Stimulated activated CD4-positive, alpha-beta T cell treated with anti-CD3 and anti-CD28 coated beads, Interleukin-12 subunit alpha, Interleukin-12 subunit beta, amount 100 ng/mL, for 4 hours (primary cell): ENCODE results near the gene AFF3.

ENCODE experiments used
- DNase-seq: peaks from one replicate; pipeline ENCODE4 v3.0.0-alpha.2; 2020

AFF3 gene

GRCh38 chr2:100004959-100005387, 137.4 kb downstream of the AFF3 start:
- no peak for DNase-seq

- no peak for DNase-seq
Measured at GRCh38 chr2:100004348-100004884, 138.0 kb downstream of the AFF3 start.

- DNase-seq, result no peak
Measured at GRCh38 chr2:100002059-100002458, 140.3 kb downstream of the AFF3 start.

GRCh38 chr2:100000915-100001707, 141.3 kb downstream of the AFF3 start:
- DNase-seq, result no peak

GRCh38 chr2:99998651-99999320, 143.6 kb downstream of the AFF3 start:
- DNase-seq, result no peak

GRCh38 chr2:99989905-99990304, 152.5 kb downstream of the AFF3 start:
- DNase-seq, result no peak

GRCh38 chr2:99988599-99988998, 153.8 kb downstream of the AFF3 start:
- DNase-seq, result no peak

- DNase-seq, result no peak
Measured at GRCh38 chr2:99987160-99987559, 155.2 kb downstream of the AFF3 start.

- DNase-seq, result no peak
Measured at GRCh38 chr2:99984799-99985515, 157.4 kb downstream of the AFF3 start.

- no peak for DNase-seq
Measured at GRCh38 chr2:99982744-99983143, 159.6 kb downstream of the AFF3 start.

- DNase-seq, result no peak
Measured at GRCh38 chr2:99981840-99982239, 160.6 kb downstream of the AFF3 start.

- DNase-seq, result no peak
Measured at GRCh38 chr2:99980176-99980575, 162.2 kb downstream of the AFF3 start.

- DNase-seq, result no peak
Measured at GRCh38 chr2:99977966-99978365, 164.4 kb downstream of the AFF3 start.

GRCh38 chr2:99975386-99975785, 167.0 kb downstream of the AFF3 start:
- DNase-seq, result no peak

- DNase-seq, result no peak
Measured at GRCh38 chr2:99974682-99975375, 167.6 kb downstream of the AFF3 start.

GRCh38 chr2:99974275-99974674, 168.1 kb downstream of the AFF3 start:
- no peak for DNase-seq

GRCh38 chr2:99971326-99971900, 171.0 kb downstream of the AFF3 start:
- DNase-seq, result no peak

- DNase-seq, result no peak
Measured at GRCh38 chr2:99970292-99970868, 172.0 kb downstream of the AFF3 start.

- DNase-seq, result no peak
Measured at GRCh38 chr2:99961196-99961913, 181.0 kb downstream of the AFF3 start.

GRCh38 chr2:99960790-99961189, 181.6 kb downstream of the AFF3 start:
- no peak for DNase-seq

- DNase-seq, result no peak
Measured at GRCh38 chr2:99960291-99960690, 182.1 kb downstream of the AFF3 start.
